ENCODE data around the gene OARD1. TPM values are rescaled to one million over a fixed set of nuclear protein-coding genes. Genes with fewer than 3 reads are reported as not detected.

The OARD1 gene
- total RNA-seq, 1 donor from 2014 or later: 24.4 TPM

DNA sequence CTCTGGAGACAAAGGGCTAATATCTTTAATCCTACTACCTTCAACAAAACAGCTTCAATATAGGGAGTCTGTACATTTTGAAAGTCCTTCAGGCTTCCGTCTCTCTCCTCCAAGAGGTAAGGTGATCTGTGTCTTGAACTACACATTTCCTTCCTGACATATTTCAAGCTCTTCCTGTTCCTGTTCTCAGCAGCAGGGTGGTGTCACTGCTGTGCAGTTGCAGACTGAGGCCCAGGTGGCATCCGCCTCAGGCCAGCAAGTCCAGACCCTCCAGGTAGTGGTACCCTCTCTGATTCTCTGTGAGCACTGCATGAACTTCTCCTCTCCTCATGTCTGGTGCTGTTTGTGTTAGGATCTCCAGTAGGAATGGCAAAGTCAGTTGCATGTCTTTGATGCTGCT, 8.5 kb upstream of the OARD1 start:
- TF ChIP-seq CTCF (IDR thresholded peaks at IDR 0.05; ENCODE audit: partially characterized antibody, unreplicated experiment): no peak
- H3K27ac Mint-ChIP-seq (ENCODE audit: unreplicated experiment): no peak overlapping the region

GRCh38 chr6:41079080-41079479, 6.9 kb upstream of the OARD1 start:
- H3K4me1 Mint-ChIP-seq (ENCODE audit: low read depth, unreplicated experiment): peaks cover 21% of the 10 kb centered on the region
- no peak overlapping the region for H3K27ac Mint-ChIP-seq (ENCODE audit: unreplicated experiment)
- no peak for DNase-seq

More for the DNA sequence above, 8.5 kb upstream of the OARD1 start:
- H3K9me3 Mint-ChIP-seq (ENCODE audit: unreplicated experiment): no peaks in the 10 kb centered on the region
- no peak for DNase-seq
- H3K27me3 Mint-ChIP-seq (ENCODE audit: unreplicated experiment): no peaks in the 10 kb centered on the region
- H3K36me3 Mint-ChIP-seq (ENCODE audit: unreplicated experiment): no peaks in the 10 kb centered on the region
- no peak overlapping the region for H3K4me3 Mint-ChIP-seq (ENCODE audit: unreplicated experiment)
- H3K4me1 Mint-ChIP-seq (ENCODE audit: low read depth, unreplicated experiment): peaks cover 10% of the 10 kb centered on the region

DNA sequence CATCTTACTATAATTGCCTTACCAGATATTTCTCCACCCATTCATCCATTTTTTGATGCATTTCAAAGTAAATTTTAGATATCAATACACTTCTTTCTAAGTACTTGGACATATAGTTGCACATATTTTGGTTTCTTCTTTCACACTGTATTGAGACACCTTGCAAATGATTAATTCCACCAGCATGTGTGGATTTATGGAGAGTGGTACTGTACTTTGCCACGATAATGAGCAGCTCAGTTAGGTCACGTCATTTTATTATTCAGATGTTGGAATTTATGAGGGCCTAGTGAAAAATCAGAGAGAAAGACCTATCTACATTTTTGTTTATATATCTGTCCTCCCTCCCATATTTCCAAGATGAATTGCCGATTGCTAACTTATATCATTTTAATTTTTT, 5.9 kb upstream of the OARD1 start:
- TF ChIP-seq CTCF (IDR thresholded peaks at IDR 0.05; ENCODE audit: partially characterized antibody, unreplicated experiment): no peak
- Mint-ChIP-seq H3K9me3 (ENCODE audit: unreplicated experiment) (peaks cover 9% of the 10 kb centered on the region), H3K36me3 (ENCODE audit: unreplicated experiment) (peaks cover 4% of the 10 kb centered on the region), H3K27ac (ENCODE audit: unreplicated experiment) (no peak overlapping the region), H3K4me3 (ENCODE audit: unreplicated experiment) (no peak overlapping the region), H3K27me3 (ENCODE audit: unreplicated experiment) (peaks cover 8% of the 10 kb centered on the region), H3K4me1 (ENCODE audit: low read depth, unreplicated experiment) (peaks cover 23% of the 10 kb centered on the region)
- DNase-seq: no peak

More at GRCh38 chr6:41079080-41079479, 6.9 kb upstream of the OARD1 start:
- Mint-ChIP-seq H3K4me3 (ENCODE audit: unreplicated experiment) (no peak overlapping the region), H3K9me3 (ENCODE audit: unreplicated experiment) (peaks cover 4% of the 10 kb centered on the region), H3K36me3 (ENCODE audit: unreplicated experiment) (peaks cover under 1% of the 10 kb centered on the region), H3K27me3 (ENCODE audit: unreplicated experiment) (peaks cover 4% of the 10 kb centered on the region)
- no peak for TF ChIP-seq CTCF (IDR thresholded peaks at IDR 0.05; ENCODE audit: partially characterized antibody, unreplicated experiment)

GRCh38 chr6:41077536-41077935, 5.4 kb upstream of the OARD1 start:
- Mint-ChIP-seq H3K36me3 (ENCODE audit: unreplicated experiment) (peaks cover 4% of the 10 kb centered on the region), H3K4me3 (ENCODE audit: unreplicated experiment) (no peak overlapping the region), H3K4me1 (ENCODE audit: low read depth, unreplicated experiment) (peaks cover 23% of the 10 kb centered on the region), H3K27me3 (ENCODE audit: unreplicated experiment) (peaks cover 11% of the 10 kb centered on the region), H3K9me3 (ENCODE audit: unreplicated experiment) (peaks cover 12% of the 10 kb centered on the region), H3K27ac (ENCODE audit: unreplicated experiment) (no peak overlapping the region)
- no peak for TF ChIP-seq CTCF (IDR thresholded peaks at IDR 0.05; ENCODE audit: partially characterized antibody, unreplicated experiment)
- DNase-seq: no peak

- DNase-seq: no peak
- peaks cover 4% of the 10 kb centered on the region for H3K36me3 Mint-ChIP-seq (ENCODE audit: unreplicated experiment)
- TF ChIP-seq CTCF (IDR thresholded peaks at IDR 0.05; ENCODE audit: partially characterized antibody, unreplicated experiment): no peak
- H3K9me3 Mint-ChIP-seq (ENCODE audit: unreplicated experiment): peaks cover 13% of the 10 kb centered on the region
- peak overlapping the region; percentile 51 for H3K4me3 Mint-ChIP-seq (ENCODE audit: unreplicated experiment)
- no peak overlapping the region for H3K27ac Mint-ChIP-seq (ENCODE audit: unreplicated experiment)
- peaks cover 11% of the 10 kb centered on the region for H3K27me3 Mint-ChIP-seq (ENCODE audit: unreplicated experiment)
- H3K4me1 Mint-ChIP-seq (ENCODE audit: low read depth, unreplicated experiment): peaks cover 28% of the 10 kb centered on the region
Measured at GRCh38 chr6:41075651-41076626, 3.8 kb upstream of the OARD1 start.
